Endothelial cell of umbilical vein (primary cell): ENCODE measurements around the gene MYOG. TPM values are rescaled to one million over a fixed set of nuclear protein-coding genes. Genes with fewer than 3 reads are reported as not detected.

Source experiments
- BruUV-seq: library from RNA; stranded (reverse); fragments of 400-500 nt; replicated peaks from 2 replicates; lab custom pipeline; 2021; lab: Mats Ljungman, UMichigan
- CTCF ChIA-PET: fragments of 300-600, 350-600 bp; sonication (Branson Sonifier 250); formaldehyde crosslinking; loops from one replicate; lab custom pipeline; 2021; ENCODE audit warnings: antibody characterized with exemption, inconsistent platforms; lab: Charles Lee
- POLR2A ChIA-PET: fragments of 300-600, 350-600 bp; sonication (Branson Sonifier 250); formaldehyde crosslinking; loops from one replicate; lab custom pipeline; 2021; ENCODE audit warnings: antibody characterized with exemption, inconsistent platforms; lab: Charles Lee
- DNase-seq: peaks from one replicate; pipeline ENCODE4 v3.0.0-alpha.2; 2011; ENCODE audit warnings: low read depth, low spot score
- FAIRE-seq: peaks from 2 replicates; lab custom pipeline; 2011; peaks lifted over from hg19 to GRCh38; lab: Jason Lieb, UNC
- H2AFZ ChIP-seq: 2 replicates; pipeline ENCODE4 v1.6.0; 2012; ENCODE audit warnings: low read depth, low read length, control low read depth, inconsistent platforms
- H3K27ac ChIP-seq: 2 replicates; pipeline ENCODE4 v1.5.1; 2011; ENCODE audit warnings: low read depth, mild to moderate bottlenecking, control low read depth, low read length, moderate library complexity; ENCODE audit not compliant: insufficient read depth
- H3K27me3 ChIP-seq, 2 experiments: 2 replicates each; pipeline versions ENCODE4 v1.6.0 to v1.6.1; 2011; ENCODE audit warnings: low read length in 2 of 2, mixed read lengths in 1 of 2; ENCODE audit not compliant: control insufficient read depth in 2 of 2, insufficient read depth in 2 of 2
- H3K36me3 ChIP-seq, 2 experiments: 2 replicates in 1 of 2; 3 replicates in 1 of 2; pipeline ENCODE4 v1.5.1; 2011; ENCODE audit warnings: low read length in 2 of 2, mild to moderate bottlenecking in 1 of 2, moderate library complexity in 1 of 2; ENCODE audit not compliant: control insufficient read depth in 2 of 2, insufficient read depth in 2 of 2; ENCODE audit errors: extremely low read depth in 1 of 2
- H3K4me1 ChIP-seq: 3 replicates; pipeline ENCODE4 v1.5.1; 2011; ENCODE audit warnings: mild to moderate bottlenecking, low read length; ENCODE audit not compliant: control insufficient read depth, insufficient read depth; ENCODE audit errors: extremely low read depth
- H3K4me2 ChIP-seq: 2 replicates; pipeline ENCODE4 v1.6.1; 2011; ENCODE audit warnings: low read length, control low read depth, mixed read lengths; ENCODE audit not compliant: insufficient read depth
- H3K4me3 ChIP-seq, 3 experiments: fragments of 200-600 bp in 1 of 3; sonication (generic), shearing (Covaris generic) in 1 of 3; replicated peaks in 1 of 3; 2 replicates each; pipeline ENCODE4 v1.5.1; 2011 to 2016; ENCODE audit warnings: control low read depth in 3 of 3, low read length in 3 of 3, mild to moderate bottlenecking in 2 of 3, inconsistent platforms in 1 of 3, low read depth in 1 of 3, moderate library complexity in 1 of 3; ENCODE audit not compliant: insufficient read depth in 1 of 3
- H3K79me2 ChIP-seq: 2 replicates; pipeline ENCODE4 v1.6.0; 2012; ENCODE audit warnings: low read length, inconsistent platforms; ENCODE audit not compliant: control insufficient read depth, insufficient read depth
- H3K9ac ChIP-seq: replicated peaks from 2 replicates; pipeline ENCODE3; 2011; ENCODE audit warnings: low read length, control low read depth; ENCODE audit not compliant: insufficient read depth; ENCODE audit errors: extremely low read depth
- H3K9me1 ChIP-seq: replicated peaks from 3 replicates; pipeline ENCODE4 v1.6.0; 2011; ENCODE audit warnings: mild to moderate bottlenecking, low read length; ENCODE audit not compliant: control insufficient read depth, insufficient read depth; ENCODE audit errors: extremely low read depth
- H3K9me3 ChIP-seq: replicated peaks from 2 replicates; pipeline ENCODE4 v1.5.1; 2012; ENCODE audit warnings: low read length, inconsistent platforms; ENCODE audit not compliant: control insufficient read depth, insufficient read depth
- H4K20me1 ChIP-seq: replicated peaks from 2 replicates; pipeline ENCODE3; 2011; ENCODE audit warnings: mild to moderate bottlenecking, low read length; ENCODE audit not compliant: control insufficient read depth, insufficient read depth; ENCODE audit errors: extremely low read depth
- CTCF ChIP-seq, 2 donors: IDR thresholded peaks; 1 replicate in 1 of 2; 2 replicates in 1 of 2; pipeline ENCODE4 v1.5.1; 2011; ENCODE audit warnings: low read length in 2 of 2, mild to moderate bottlenecking in 2 of 2, moderate library complexity in 2 of 2, control low read depth in 1 of 2, inconsistent platforms in 1 of 2, low read depth in 1 of 2; ENCODE audit not compliant: insufficient read depth in 1 of 2; ENCODE audit errors: extremely low read depth in 1 of 2
- EZH2 ChIP-seq: IDR thresholded peaks from 2 replicates; pipeline ENCODE4 v1.6.1; 2012; ENCODE audit warnings: borderline replicate concordance, low read depth, mild to moderate bottlenecking, moderate library complexity, low read length, inconsistent platforms; ENCODE audit not compliant: severe bottlenecking
- FOS ChIP-seq: IDR thresholded peaks from 2 replicates; pipeline ENCODE4 v1.6.1; 2011; ENCODE audit warnings: mild to moderate bottlenecking, low read length, moderate library complexity, borderline replicate concordance; ENCODE audit not compliant: insufficient read depth
- GATA2 ChIP-seq: IDR thresholded peaks from 2 replicates; pipeline ENCODE4 v1.7.0; 2011; ENCODE audit warnings: low read depth, mild to moderate bottlenecking, moderate library complexity, mixed read lengths, low read length; ENCODE audit not compliant: insufficient read length, insufficient read depth
- JUN ChIP-seq: IDR thresholded peaks from 2 replicates; pipeline ENCODE4 v1.6.1; 2011; ENCODE audit warnings: borderline replicate concordance, low read depth; ENCODE audit not compliant: insufficient read length, insufficient read depth
- dilution Hi-C: fragments of 300-500 bp; cut with MboI; formaldehyde crosslinking; loops from one replicate; pipeline ENCODE4 v1.15.0; 2019; ENCODE audit warnings: low sequenced_read_pairs; ENCODE audit not compliant: extremely low pct_ligation_motif_present
- intact Hi-C: fragments of 100-400 bp; cut with micrococcal nuclease; formaldehyde crosslinking; loops from one replicate; pipeline ENCODE4 v1.10.0; 2022
- polyA plus RNA-seq, 4 experiments: library from polyadenylated mRNA; depleted of rRNA in 3 of 4; stranded (reverse) in 3 of 4; unstranded in 1 of 4; fragments of >200 nt; gene quantifications; 2 replicates each; pipeline versions ENCODE4 v1.2.1 to v1.2.3, GENCODE V29; 2011 to 2012; ENCODE audit warnings: missing spikeins in 1 of 4
- total RNA-seq: library from RNA; stranded (reverse); gene quantifications from 2 replicates; pipeline ENCODE4 v1.2.3, GENCODE V29; 2021

The MYOG gene
- total and polyA plus RNA-seq, 2 donors (not counting 3 experiments of a cell fraction or from before 2014, with no cell fraction given) = not detected

DNA sequence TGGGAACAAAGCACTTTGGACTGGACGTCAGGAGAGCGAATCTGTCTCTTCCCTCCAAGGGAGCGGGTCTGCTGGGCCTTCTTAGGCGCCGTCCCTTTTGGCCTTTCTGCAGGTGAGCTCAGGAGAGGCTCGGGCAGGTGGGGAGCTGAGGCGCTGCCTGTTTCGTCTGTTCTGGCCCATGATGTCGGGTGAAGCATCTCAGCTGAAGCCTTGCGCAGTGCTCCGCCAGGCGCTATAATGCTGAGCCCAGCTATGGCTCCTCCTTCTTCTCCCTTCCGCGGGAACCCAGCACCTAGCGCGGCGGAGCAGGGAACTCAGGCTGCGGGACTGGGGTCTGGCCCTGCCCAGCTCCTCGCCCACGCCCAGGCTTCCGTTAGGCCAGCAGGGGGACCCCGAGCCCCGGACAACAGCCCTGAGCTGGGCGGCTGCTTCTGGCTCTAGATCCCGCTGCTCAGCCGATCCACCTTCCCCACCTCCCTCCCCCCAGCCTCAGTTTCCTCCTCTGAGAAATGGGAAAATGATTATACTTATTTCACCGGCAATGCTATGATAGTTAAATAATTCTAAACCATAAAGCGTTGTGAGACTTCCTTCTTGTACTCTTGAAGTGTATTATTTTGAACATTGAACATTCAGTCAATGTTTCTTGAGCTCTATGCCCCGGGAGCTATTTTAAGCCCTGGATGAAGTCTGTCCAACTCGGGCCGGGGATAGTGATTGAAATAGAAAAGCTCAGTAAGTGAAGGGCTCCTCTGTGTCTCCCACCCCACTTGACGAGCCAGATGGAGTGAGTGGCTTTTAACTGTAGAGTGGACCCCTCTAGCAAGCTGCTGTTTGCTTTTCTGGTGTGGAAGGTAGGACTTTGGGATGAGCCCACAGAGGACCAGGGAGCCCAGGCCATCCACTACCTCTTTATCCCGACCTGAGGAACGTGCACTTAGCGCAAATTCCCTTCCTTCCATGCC lies 32.1 kb upstream of the MYOG start:
- no peaks in the 10 kb centered on the region for H3K9me3 ChIP-seq
- TF ChIP-seq CTCF (IDR thresholded peaks at IDR 0.05; ENCODE audit: extremely low read depth in 1 of 2, insufficient read depth in 1 of 2, low read depth in 1 of 2, low read length in 2 of 2) (peak; percentile 70 to 95), GATA2 (no peak), JUN (no peak), FOS (no peak), EZH2 (no peak)
- dilution Hi-C loops = no loop called here
- H2AFZ ChIP-seq = no peak overlapping the region
- FAIRE-seq = peak; percentile 67
- no peak overlapping the region for H3K27ac ChIP-seq
- no peak overlapping the region for H3K9ac ChIP-seq
- intact Hi-C loops = loop anchor here (1.0 to 5.0 kb wide), 4 partner anchors 54 to 151 kb away; no protein-coding TSS in a partner anchor
- no peaks in the 10 kb centered on the region for H4K20me1 ChIP-seq
- H3K36me3 ChIP-seq = no peaks in the 10 kb centered on the region
- no peaks in the 10 kb centered on the region for H3K9me1 ChIP-seq
- no peaks in the 10 kb centered on the region for H3K79me2 ChIP-seq
- CTCF ChIA-PET = interaction anchor here (0.6 to 10.8 kb wide), 39 partner anchors 9 to 209 kb away, joined by 3 to 341 read pairs (median 5); partner anchors contain the start of genes ADORA1 and MYBPH
- H3K4me1 ChIP-seq = no peaks in the 10 kb centered on the region
- no peak overlapping the region for H3K4me2 ChIP-seq
- H3K4me3 ChIP-seq = no peak overlapping the region
- POLR2A ChIA-PET = interaction anchor here (0.6 to 1.1 kb wide), 2 partner anchors 55 to 98 kb away, joined by 3 read pairs; no protein-coding TSS in a partner anchor
- peaks cover 19 to 29% of the 10 kb centered on the region in 2 experiments for H3K27me3 ChIP-seq
- no TSS peak for BruUV-seq
- peak; percentile 51 for DNase-seq
